OCI-M2 (cell line): ENCODE measurements around the gene UBE3A.

Experiments
- DNase-seq: peaks from one replicate; lab custom pipeline; 2025; ENCODE audit not compliant: unreplicated experiment; lab: John Stamatoyannopoulos, UW

UBE3A gene

DNA sequence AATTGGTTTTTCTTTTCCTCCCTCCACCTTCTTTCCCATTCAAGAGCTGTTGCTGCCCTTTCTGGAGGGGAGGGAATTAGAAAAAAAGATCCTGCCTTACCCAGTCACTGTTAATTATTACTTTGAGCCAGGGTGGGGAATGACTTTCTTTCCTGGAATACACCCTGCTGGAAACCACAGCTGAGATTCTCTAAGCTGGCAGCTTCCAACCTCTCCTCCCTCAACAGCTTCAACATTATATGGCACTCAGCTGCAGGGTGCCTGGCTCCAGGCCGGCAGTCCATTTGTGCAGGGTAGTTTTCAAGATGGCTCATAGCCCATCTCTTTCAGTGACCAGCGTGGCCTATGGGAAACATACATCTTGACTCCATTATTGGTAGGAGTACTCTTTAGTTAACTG is 105.8 kb downstream of the UBE3A start:
- no peak for DNase-seq

DNA sequence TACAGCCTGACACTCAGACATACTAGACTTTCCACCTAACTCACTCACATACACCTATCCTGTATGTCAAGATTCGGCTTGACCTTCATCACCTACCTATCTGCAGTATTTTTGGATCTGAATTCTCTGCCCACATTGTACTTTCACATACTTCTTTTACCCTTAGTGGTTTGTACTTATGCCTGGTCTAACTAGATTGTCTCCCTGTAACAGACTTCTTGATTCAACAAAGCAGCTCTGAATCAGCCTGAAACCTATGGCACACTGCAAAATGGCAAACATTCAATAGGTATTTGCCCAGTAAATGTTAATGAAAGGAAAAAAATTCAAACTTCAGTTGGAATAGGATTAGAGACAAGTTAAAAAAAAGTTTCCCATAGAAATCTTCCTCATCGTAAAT is 106.5 kb downstream of the UBE3A start:
- no peak for DNase-seq

- no peak for DNase-seq
Measured at GRCh38 chr15:25331860-25332259, 107.0 kb downstream of the UBE3A start.

GRCh38 chr15:25331404-25331803 is 107.4 kb downstream of the UBE3A start:
- no peak for DNase-seq

GRCh38 chr15:25329696-25330095 is 109.1 kb downstream of the UBE3A start:
- DNase-seq = no peak

DNA sequence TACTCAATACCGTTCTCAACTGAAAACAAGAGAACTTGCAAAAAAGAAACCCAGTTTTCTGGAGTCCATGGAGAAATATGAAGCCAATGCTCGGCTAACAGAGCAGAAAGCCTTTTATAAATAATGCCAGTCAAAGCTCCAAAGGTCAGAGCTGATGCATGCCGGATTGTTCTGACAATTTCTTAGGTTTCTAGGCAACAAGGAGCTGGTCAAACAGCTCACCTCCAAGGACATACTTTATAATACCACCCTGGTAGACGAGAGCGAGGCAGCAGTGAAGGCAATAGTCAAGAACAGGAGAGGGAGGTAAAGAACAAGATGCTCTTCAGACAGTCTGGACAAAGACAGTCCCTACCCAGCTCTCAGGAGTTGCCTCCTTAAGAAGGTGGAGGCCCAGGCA is 111.1 kb downstream of the UBE3A start:
- no peak for DNase-seq

- no peak for DNase-seq
Measured at GRCh38 chr15:25325187-25325586, 113.6 kb downstream of the UBE3A start.

DNA sequence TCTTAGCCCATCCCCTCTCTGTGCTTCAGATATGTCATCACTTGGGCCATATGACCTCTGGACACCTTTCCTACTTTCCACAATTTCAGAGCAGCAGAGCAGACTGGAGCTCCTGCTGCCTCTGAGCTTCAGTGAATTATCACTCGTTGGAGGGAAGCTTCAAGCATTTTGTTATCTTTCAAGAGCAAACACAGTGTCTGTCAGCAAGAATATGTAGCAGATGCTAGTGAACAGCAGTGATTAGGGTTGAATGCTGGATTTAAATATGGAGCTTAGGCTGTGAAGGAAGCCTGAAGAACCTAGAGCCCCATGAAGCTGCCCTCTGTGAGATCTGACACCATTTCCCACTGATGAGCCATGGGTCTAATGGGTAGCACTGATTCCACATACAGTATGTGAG is 115.4 kb downstream of the UBE3A start:
- no peak for DNase-seq

DNA sequence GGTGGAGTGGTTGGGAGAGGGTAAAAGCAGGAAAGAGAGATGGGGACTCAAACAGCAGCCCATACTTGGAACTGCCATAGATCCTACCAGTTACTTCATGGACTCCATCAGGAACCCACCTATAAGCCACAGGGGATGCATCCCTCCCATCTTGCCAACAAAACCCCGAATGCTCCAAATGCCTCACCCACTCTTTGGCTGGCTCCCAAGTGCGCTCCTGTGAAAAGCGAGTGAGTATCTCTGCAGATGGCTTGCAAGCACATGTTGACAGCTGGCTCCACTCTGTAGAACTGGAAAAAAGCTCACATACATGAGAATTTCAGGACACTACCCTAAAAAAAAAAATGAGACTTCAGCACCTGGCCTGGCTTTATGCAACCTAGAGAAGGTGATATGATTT is 151.0 kb downstream of the UBE3A start:
- DNase-seq = no peak
